ENCODE measurements around the gene GNG7. TPM values are rescaled to one million over a fixed set of nuclear protein-coding genes. Genes with fewer than 3 reads are reported as not detected.

The GNG7 gene
- total and polyA plus RNA-seq, 10 of the 15 experiments (the other 5 are each of a cell fraction or from before 2014, with no cell fraction given), result 1.9 to 13.6 (median 6.5) TPM

GRCh38 chr19:2478756-2479555 lies 223.5 kb downstream of the GNG7 start (continued):
- TF ChIP-seq SUPT20H (IDR thresholded peaks at IDR 0.05; ENCODE audit: borderline replicate concordance, control insufficient read depth, low read depth, low read length) (no peak), TCF12 (IDR thresholded peaks at IDR 0.05; ENCODE audit: low read depth, low read length) (peak; percentile 21), HDAC6 (IDR thresholded peaks at IDR 0.05; ENCODE audit: unreplicated experiment) (no peak), RAD51 (IDR thresholded peaks at IDR 0.05) (peak; percentile 72), SMARCA5 (IDR thresholded peaks at IDR 0.05) (peak; percentile 72), MEF2B (IDR thresholded peaks at IDR 0.05; ENCODE audit: partially characterized antibody, poor library complexity, severe bottlenecking) (peak; percentile 90), PKNOX1 (IDR thresholded peaks at IDR 0.05) (peak; percentile 60; the same call in 1 of the 2 replicates), ATF7 (IDR thresholded peaks at IDR 0.05; ENCODE audit: low read depth) (peak; percentile 45; the same call in 1 of the 2 replicates), BMI1 (IDR thresholded peaks at IDR 0.05; ENCODE audit: borderline replicate concordance) (peak; percentile 57; the same call in 1 of the 2 replicates), GATAD2B (conservative IDR thresholded peaks at IDR 0.05; ENCODE audit: low read depth) (peak; percentile 46; the same call in 1 of the 2 replicates), IKZF2 (IDR thresholded peaks at IDR 0.05) (peak; percentile 95 to 97), CUX1 (IDR thresholded peaks at IDR 0.05; ENCODE audit: insufficient replicate concordance, low read depth, low read length) (no peak)

All from GM12878 (cell line).